HepG2 (cell line): ENCODE measurements around the gene WNT3A. TPM values are rescaled to one million over a fixed set of nuclear protein-coding genes. Genes with fewer than 3 reads are reported as not detected.

Experiments used
- GMEB2 ChIP-seq: IDR thresholded peaks from 2 replicates; pipeline ENCODE4 v1.6.1; 2016; ENCODE audit warnings: missing biosample characterization, missing genetic modification reagents, low read depth
- polyA plus RNA-seq, 8 experiments: library from polyadenylated mRNA; depleted of rRNA in 3 of 8; stranded (reverse) in 7 of 8; unstranded in 1 of 8; fragments of >200 nt; fragmentation: Illumina TruSeq in 4 of 8; extraction: Trizol in 4 of 8; gene quantifications; 2 replicates each; pipeline versions ENCODE4 v1.2.1 to v1.2.3, GENCODE V29; 2011 to 2016; ENCODE audit warnings: low read depth in 4 of 8, missing spikeins in 1 of 8, mixed read lengths in 1 of 8; ENCODE audit not compliant: insufficient read depth in 1 of 8
- total RNA-seq, 5 experiments: library from RNA; depleted of rRNA; stranded (reverse); fragments of >200 nt; fragmentation: Illumina TruSeq; extraction: Trizol; gene quantifications; 2 replicates each; pipeline ENCODE4 v1.2.3, GENCODE V29; 2016; ENCODE audit warnings: low read depth in 1 of 5
- TF ChIP-seq, protein P1 (sequence below): sonication (generic); formaldehyde crosslinking; IDR thresholded peaks from 2 replicates; pipeline ENCODE4 v1.9.0; 2021; ENCODE audit warnings: mild to moderate bottlenecking, missing genetic modification reagents

WNT3A gene
- total and polyA plus RNA-seq, 2 of the 13 experiments (the other 11 are each of a cell fraction or from before 2014, with no cell fraction given), result not detected

DNA sequence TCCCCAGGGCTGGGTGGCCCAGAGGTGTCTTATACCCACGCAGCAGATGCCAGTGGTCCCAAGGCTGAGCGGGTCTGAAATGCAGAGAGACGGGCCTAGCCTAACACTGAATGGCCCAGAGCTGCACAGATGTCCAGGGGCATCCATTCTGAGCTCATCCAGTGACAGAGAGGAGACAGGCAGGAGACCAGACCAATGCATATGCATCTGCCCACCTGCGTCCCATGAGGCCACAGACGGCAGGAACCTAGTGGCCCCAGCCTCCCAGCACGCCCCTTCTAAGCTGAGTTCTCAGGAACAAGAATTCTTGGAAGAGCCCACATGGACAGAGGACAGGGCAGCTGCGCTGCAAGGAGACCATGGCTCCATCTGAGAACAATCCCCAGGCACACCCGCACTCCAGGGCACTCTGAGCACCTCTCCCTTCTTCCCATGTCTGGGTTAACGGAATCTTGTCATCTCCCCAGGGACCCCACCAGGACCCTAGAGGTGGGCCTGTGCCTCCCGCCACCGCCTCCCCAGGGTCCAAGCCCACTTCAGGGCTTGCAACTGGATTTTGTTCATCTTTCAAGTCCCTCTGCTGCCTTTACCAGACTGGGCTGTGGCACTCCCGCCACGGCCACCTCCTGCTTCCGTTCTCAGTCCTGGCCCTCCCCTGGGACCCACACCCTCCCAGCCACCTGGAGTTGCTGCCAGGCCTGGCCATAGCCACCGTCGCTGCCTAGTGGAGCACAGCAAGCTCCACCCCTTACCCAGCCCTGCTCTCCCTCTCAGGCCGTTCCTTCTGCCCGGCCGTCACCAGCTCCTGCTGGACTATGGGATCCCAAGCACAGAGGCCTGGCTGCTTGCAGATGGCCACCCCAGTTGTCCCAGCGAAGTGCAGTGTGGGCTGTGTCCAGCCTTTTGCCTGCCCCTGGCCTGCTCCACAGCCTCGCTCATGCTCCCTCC lies 3.3 kb downstream of the WNT3A start (continued):
- TF ChIP-seq, protein P1, sequence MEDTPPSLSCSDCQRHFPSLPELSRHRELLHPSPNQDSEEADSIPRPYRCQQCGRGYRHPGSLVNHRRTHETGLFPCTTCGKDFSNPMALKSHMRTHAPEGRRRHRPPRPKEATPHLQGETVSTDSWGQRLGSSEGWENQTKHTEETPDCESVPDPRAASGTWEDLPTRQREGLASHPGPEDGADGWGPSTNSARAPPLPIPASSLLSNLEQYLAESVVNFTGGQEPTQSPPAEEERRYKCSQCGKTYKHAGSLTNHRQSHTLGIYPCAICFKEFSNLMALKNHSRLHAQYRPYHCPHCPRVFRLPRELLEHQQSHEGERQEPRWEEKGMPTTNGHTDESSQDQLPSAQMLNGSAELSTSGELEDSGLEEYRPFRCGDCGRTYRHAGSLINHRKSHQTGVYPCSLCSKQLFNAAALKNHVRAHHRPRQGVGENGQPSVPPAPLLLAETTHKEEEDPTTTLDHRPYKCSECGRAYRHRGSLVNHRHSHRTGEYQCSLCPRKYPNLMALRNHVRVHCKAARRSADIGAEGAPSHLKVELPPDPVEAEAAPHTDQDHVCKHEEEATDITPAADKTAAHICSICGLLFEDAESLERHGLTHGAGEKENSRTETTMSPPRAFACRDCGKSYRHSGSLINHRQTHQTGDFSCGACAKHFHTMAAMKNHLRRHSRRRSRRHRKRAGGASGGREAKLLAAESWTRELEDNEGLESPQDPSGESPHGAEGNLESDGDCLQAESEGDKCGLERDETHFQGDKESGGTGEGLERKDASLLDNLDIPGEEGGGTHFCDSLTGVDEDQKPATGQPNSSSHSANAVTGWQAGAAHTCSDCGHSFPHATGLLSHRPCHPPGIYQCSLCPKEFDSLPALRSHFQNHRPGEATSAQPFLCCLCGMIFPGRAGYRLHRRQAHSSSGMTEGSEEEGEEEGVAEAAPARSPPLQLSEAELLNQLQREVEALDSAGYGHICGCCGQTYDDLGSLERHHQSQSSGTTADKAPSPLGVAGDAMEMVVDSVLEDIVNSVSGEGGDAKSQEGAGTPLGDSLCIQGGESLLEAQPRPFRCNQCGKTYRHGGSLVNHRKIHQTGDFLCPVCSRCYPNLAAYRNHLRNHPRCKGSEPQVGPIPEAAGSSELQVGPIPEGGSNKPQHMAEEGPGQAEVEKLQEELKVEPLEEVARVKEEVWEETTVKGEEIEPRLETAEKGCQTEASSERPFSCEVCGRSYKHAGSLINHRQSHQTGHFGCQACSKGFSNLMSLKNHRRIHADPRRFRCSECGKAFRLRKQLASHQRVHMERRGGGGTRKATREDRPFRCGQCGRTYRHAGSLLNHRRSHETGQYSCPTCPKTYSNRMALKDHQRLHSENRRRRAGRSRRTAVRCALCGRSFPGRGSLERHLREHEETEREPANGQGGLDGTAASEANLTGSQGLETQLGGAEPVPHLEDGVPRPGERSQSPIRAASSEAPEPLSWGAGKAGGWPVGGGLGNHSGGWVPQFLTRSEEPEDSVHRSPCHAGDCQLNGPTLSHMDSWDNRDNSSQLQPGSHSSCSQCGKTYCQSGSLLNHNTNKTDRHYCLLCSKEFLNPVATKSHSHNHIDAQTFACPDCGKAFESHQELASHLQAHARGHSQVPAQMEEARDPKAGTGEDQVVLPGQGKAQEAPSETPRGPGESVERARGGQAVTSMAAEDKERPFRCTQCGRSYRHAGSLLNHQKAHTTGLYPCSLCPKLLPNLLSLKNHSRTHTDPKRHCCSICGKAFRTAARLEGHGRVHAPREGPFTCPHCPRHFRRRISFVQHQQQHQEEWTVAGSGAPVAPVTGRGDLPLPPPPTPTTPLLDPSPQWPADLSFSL (CRISPR knock-in tag), result no peak
- TF ChIP-seq GMEB2 (CRISPR knock-in tag), result no peak
